NCI-H510A treated with DMSO at 0.1 percent for 48 hours (cell line): Measurements from ENCODE around the gene PPM1H.
"Not testable (repeated sequence)": the region's sequence is repeated elsewhere in the genome, so short reads cannot be mapped to it uniquely, and the experiment has no call there.

Source experiments
- DNase-seq: peaks from one replicate; lab custom pipeline; 2025; lab: John Stamatoyannopoulos, UW

The PPM1H gene

DNA sequence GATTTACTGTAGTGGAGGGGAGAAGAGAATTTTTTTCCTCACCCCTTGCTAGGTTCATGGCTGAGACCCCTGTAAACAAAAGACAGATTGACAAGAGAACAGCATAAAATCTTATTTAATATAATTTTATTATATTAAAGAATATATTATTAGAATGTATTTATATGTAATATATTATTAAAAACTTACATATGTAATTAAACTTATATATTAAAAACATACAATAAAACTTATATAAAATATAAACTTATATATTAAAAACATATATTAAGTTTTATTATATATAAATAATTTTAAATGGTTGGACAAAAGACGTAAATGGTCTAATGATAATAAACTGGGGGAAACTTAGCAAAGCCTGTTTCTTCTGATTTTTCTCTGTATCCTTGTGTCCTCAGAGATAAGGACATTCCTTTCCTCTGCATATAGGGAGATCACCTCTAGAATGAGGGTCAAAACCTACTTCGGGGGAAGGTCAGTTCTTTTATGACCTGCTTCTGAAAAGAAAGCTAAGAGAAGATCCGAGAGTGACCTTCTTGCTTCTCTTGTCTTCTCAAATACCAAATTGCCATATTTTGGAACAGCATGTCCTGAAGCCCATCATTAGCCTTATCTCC is 8.9 kb upstream of the PPM1H start:
- DNase-seq, result no peak

GRCh38 chr12:62942316-62942715 is 7.4 kb upstream of the PPM1H start:
- DNase-seq, result not testable (repeated sequence)

DNA sequence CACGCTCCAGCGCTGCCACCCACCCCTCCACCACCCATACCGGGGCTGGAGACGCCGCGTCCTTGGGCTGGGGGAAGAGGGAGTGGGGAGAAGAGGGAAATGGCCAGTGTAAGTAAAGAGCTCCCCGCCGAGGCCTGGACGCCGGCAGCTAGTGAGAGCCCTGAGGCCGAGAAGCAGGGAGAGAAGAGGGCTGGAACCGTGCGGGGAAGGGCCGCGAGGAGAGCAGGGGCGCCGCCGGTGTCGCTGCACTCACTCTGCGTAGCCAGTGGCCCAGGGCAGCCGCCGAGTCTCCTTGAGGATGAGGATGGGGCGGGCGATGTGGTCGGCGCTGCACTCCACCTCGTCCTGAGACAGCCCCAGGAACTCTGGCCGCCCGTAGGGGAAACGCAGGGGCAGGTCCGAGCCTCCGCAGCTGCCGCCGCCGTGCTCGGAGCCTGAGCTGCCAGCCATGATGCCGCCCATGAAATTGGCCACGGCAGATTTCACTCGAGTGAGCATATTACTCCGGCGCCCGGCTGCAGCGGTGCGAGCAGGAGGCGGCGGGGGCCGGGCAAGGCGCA is 631 bp downstream of the PPM1H start:
- peak; percentile 56 for DNase-seq

GRCh38 chr12:62933602-62934238 is 1.2 kb downstream of the PPM1H start:
- DNase-seq, result peak; percentile 89

DNA sequence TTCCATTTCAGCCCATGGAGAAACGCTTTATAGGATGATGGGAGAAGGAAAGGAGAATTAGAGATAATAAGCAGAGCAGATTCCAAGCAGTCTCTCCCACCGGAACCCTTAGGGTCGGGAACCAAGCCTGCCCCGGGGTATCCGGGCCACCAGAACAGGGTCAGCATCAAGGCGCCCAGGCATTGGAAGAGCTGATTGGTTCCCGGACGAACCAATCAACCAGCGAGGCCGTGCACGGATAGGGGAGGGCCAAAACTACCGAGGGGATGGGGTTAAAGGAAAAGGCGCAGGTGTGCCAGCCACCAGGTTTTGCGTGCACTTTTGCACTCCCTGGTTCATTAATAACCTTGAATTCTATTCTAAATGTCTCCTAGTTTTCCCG is 1.7 kb downstream of the PPM1H start:
- peak; percentile 89 for DNase-seq

DNA sequence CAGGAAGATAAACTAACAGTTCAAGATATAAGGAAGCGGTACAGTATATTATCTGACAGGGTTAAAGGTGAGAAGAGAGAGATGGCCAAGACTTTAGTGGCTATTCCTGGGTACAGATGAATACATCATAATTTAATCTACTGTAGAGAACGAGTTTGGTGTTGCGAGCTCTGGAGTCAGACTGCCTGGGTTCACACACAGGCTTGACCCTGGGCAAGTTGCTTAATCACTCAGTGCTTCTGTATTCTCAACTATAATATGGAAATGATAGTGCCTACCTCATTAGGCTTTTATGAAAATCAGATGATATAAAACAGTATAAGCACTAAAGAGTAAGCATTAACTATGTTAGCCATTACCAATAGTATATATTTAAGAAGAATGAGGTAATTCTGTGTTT is 3.5 kb downstream of the PPM1H start:
- no peak for DNase-seq

DNA sequence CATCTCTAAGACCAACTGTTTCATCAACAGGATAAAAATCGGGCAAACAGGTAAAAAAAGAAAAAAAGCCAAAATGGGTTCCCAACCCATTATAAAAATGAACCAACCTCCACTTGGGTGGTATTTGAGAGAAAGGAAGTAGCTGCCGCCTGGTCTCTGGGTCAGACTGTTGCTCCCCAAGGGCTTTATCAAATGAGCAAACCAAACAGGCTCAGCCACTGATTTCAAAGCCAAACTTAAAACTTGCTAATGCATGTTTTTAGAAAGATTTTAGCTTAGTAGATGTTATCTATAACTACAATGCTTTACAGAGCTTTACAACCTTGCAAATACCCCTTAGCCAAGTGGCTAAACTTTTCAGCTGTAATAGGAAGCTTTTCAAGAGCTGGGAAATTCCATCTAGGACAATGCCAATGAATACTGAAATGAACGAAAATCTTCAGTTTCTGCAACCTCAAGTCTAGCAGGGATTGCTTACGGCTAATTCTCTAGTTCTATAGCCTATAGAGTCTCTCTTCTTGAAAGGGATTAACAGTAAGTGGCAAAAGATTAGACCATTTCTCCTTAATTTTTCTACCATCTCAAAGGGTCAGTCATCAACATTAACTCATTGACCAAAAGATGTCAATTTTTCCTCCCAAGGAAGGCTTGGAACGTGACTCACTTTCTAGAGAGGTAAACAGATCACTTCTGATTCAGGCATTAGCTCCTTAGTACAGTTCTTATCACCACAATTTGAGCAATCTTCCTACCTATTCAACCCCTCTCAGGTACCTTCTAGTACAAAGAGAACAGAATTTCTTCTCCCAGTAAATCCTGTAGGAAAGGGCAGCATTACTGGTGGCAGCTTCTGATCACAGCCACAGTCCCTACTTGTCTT is 4.2 kb downstream of the PPM1H start:
- no peak for DNase-seq

DNA sequence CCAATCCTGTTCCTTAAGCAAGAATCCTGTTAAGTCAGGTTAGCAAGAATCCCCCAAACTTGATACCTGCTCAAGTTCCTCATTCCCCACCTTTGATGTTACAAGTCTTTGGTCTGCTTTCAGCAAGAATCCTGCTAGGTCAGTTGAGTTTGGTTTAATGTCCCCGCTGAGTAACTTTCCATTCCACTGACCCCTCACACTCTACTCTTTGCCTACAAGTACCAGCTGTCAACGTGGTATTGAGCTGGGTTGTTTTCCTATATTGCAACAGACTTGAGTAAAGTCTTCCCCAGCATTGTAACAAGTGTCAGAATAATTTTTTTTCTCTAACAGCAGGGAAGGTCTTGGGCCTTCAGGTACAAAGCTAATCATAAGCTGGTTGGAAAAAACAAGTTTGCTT is 6.3 kb downstream of the PPM1H start:
- no peak for DNase-seq

DNA sequence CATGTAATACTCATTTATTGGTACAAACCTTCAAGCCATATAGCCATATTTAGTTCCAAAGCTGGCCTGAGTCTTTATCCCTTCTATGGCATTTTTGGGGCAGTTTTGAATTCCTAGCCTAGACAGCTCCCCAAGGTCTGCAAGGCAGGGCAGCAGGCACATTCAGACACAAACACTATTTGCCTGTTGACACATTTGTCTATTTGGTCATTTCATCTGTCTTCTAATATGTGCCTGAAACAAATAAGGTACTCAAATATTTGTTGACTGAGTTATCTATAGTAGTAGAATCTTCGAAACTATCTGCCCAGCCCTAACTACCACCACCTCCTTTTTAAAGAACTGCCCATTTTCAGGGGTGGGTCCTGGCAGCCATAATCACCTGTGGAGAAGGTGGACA is 9.3 kb downstream of the PPM1H start:
- no peak for DNase-seq

GRCh38 chr12:62924084-62924483 is 10.9 kb downstream of the PPM1H start:
- DNase-seq, result no peak

GRCh38 chr12:62922539-62922938 is 12.4 kb downstream of the PPM1H start:
- no peak for DNase-seq

DNA sequence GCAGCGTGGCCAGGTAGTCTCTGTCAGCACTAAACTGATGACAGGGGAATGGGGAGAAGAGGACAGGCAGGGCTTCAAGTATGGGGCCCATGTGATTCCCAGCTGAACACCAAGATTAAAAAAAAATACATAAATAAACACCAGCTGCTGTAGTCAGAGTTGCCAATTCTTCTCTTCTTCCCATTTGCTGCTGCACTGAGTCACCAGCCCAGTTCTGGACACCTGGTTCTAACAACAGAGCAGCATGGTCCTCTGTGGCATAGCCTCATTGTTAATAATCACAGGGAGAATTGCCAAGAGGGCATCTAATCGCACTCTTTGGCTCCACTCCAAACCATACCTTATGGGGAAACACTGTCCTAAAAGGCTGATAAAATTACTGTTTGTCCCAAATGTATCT is 15.1 kb downstream of the PPM1H start:
- peak; percentile 84 for DNase-seq

- no peak for DNase-seq
These were observed 17.0 kb downstream of the PPM1H start for GRCh38 chr12:62917926-62918325.

- peak; percentile 39 for DNase-seq
These were observed 18.1 kb downstream of the PPM1H start for GRCh38 chr12:62916632-62917425.

DNA sequence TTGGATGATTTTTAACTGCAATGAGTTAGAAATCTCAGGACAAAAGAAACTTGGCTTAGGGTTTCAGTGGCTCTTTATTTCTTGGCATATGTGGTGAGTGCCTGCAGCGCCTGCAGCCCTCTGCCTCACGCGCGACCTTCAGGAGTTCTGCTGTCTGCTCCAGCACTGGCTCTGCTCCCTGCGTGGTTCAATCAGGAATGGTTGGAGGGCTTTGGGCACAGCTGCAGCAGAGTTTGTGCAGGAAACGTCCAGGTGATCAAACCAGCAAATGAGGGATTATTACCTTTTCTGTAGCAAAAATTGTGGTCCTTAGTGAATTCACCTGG is 19.8 kb downstream of the PPM1H start:
- DNase-seq, result no peak

DNA sequence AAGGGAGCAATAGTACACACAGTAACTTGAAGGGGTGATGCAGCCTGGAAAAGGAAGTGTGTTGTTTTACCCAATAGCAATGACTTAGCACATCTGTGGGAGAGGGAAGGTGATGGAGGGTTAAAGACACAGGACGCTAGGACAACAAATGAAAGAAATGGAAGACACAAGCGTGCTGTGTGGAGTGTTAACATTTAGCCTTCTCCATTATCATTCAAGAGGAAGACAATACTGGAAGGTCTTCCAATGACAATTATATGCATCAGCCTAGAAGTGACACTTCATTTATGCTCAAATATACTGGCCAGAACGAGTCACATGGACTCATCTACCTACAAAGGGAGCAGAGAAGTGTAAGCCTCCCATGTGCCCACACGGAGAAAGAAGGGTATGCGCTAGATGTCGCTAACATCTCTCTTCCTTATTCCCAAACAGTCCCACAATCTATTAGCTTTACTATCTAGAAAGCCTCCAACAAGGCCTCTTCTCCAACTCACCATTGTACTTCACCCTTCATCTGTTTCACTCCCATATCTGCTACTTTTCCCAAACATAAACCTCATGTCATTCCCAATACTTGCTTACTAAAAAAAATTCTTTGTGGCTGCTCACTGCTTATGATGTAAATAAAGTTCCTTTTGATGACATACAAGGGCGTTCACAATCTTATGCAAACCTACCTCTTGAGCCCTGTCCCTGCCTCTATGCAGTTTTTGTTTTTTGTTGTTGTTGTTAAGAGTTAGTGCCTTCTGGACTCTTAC is 20.3 kb downstream of the PPM1H start:
- DNase-seq, result no peak

GRCh38 chr12:62913380-62913779 is 21.6 kb downstream of the PPM1H start:
- no peak for DNase-seq

- no peak for DNase-seq
These were observed 22.3 kb downstream of the PPM1H start for GRCh38 chr12:62912644-62913043.

- no peak for DNase-seq
These were observed 23.7 kb downstream of the PPM1H start for GRCh38 chr12:62911286-62911685.

GRCh38 chr12:62910549-62911169 is 24.3 kb downstream of the PPM1H start:
- DNase-seq, result no peak

DNA sequence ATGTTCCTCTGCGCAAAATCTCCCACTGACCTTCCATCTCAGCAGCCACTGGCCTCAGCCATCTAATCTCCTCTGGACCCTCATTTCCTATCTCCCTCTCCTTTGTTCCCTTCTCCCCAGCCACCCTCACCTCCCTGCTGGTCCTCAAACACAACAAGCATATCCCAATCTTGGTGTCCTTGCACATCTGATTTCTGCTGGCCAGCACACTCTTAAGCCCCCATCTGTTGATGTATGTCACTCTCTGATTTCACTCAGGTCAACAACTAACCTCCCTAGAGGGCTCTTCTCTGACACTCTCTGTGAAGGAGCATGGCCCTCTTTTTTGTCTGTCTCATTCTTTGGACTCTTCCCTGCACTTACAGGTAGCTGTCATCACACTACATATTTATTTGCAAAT is 25.6 kb downstream of the PPM1H start:
- no peak for DNase-seq
